ENCODE measurements around the gene KRT83.

Gene KRT83

GRCh38 chr12:52364061-52364460, 42.9 kb upstream of the KRT83 start:
- ChIA-PET POLR2A (no interaction called here), CTCF (interaction anchor here (0.5 to 2.7 kb wide), 9 partner anchors 9 to 533 kb away, joined by 3 to 14 read pairs (median 4); no protein-coding TSS in a partner anchor)
- Histone ChIP-seq H3K4me3 (ENCODE audit: low read depth, low read length) (no peak overlapping the region), H3K9me3 (ENCODE audit: control insufficient read depth, insufficient read depth, low read depth, low read length) (no peaks in the 10 kb centered on the region), H3K27ac (ENCODE audit: extremely low read depth, low read depth, low read length) (no peak overlapping the region), H3K36me3 (ENCODE audit: control insufficient read depth in 2 of 2, insufficient read depth in 1 of 2, low read length in 2 of 2) (no peaks in the 10 kb centered on the region), H3K4me1 (ENCODE audit: control insufficient read depth, insufficient read depth, low read length) (no peaks in the 10 kb centered on the region)
- no peak for TF ChIP-seq ZNF398 (tag by site-specific recombination; IDR thresholded peaks at IDR 0.05)
- TF ChIP-seq ZNF23 (tag by site-specific recombination; IDR thresholded peaks at IDR 0.05; ENCODE audit: borderline replicate concordance): no peak
- no peak for TF ChIP-seq ZNF544 (tag by site-specific recombination; IDR thresholded peaks at IDR 0.05)
- TF ChIP-seq ZNF274 (IDR thresholded peaks at IDR 0.05; ENCODE audit: low read length): no peak
- TF ChIP-seq ZNF274 (tag by site-specific recombination; IDR thresholded peaks at IDR 0.05; ENCODE audit: borderline replicate concordance): no peak
- TF ChIP-seq YY2 (tag by site-specific recombination; IDR thresholded peaks at IDR 0.05): no peak
- no peak for TF ChIP-seq PRDM10 (tag by site-specific recombination; IDR thresholded peaks at IDR 0.05)
- TF ChIP-seq ZNF513 (tag by site-specific recombination; IDR thresholded peaks at IDR 0.05): no peak
- no peak for TF ChIP-seq KLF1 (tag by site-specific recombination; IDR thresholded peaks at IDR 0.05)
- TF ChIP-seq ZNF626 (tag by site-specific recombination; IDR thresholded peaks at IDR 0.05): no peak
- no peak for TF ChIP-seq ZBTB7A (tag by site-specific recombination; IDR thresholded peaks at IDR 0.05; ENCODE audit: low read depth)
- no peak for TF ChIP-seq AEBP2 (tag by site-specific recombination; IDR thresholded peaks at IDR 0.05; ENCODE audit: borderline replicate concordance)
- TF ChIP-seq ZNF571 (tag by site-specific recombination; IDR thresholded peaks at IDR 0.05): no peak
- no peak for TF ChIP-seq WT1 (tag by site-specific recombination; IDR thresholded peaks at IDR 0.05)
- no peak for TF ChIP-seq ZNF488 (tag by site-specific recombination; IDR thresholded peaks at IDR 0.05)
- no peak for TF ChIP-seq OSR2 (tag by site-specific recombination; IDR thresholded peaks at IDR 0.05)
- TF ChIP-seq ELK4 (IDR thresholded peaks at IDR 0.05; ENCODE audit: borderline replicate concordance, low read depth, low read length): no peak
- TF ChIP-seq ZNF510 (tag by site-specific recombination; IDR thresholded peaks at IDR 0.05; ENCODE audit: insufficient replicate concordance): no peak
- no peak for TF ChIP-seq SP3 (tag by site-specific recombination; IDR thresholded peaks at IDR 0.05)
- no peak for TF ChIP-seq ZFP69B (tag by site-specific recombination; IDR thresholded peaks at IDR 0.05)

All from HEK293 (cell line).